ENCODE data around the gene TDRKH.

DNA sequence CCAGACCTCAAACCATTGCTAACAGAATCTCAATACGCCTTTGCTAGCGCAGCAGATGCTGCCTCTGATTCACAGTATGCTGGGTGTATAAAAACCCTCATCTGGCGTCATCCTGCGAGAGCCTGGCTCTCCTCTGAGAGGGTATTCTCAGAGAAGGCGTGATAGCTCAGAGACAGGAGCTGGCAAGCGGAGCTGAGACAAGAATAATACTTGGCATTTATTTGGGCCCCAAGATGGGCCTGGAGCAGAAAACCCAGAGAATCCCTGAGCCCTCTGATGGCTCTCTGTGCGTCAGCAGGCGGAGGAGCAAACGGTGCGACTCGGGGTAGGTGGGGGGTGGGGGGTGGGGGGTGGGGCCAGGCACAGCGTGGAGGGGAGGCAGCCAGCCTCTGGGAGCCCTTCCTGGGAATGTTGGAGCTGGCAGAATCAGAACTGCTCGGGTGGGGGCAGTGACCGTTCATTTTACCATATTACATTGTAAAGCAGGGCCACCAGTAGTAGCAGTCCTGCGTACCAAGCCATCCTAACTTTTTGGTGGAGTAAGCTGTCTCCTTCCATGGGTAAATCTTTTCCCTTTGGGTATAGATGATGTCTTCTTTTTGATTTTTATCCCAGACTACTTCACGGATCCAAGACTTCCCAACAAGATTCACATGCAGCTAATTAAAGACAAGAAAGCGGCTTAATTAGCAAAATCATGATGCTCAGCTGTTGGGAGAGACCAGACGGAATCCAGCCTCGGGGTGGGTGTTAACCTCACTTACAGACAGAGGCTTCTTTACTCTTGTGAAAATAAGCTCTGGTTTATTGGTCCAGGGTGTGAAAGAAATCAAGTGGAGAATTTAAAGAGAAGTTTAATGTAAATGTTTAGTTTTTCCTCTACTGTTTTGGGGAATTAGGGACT, 61.9 kb downstream of the TDRKH start:
- TF ChIP-seq POLR2AphosphoS5 (IDR thresholded peaks at IDR 0.05; ENCODE audit: low read depth, low read length) (no peak), SIN3A (IDR thresholded peaks at IDR 0.05; ENCODE audit: borderline replicate concordance, insufficient read depth, low read length) (no peak), TAF1 (IDR thresholded peaks at IDR 0.05; ENCODE audit: borderline replicate concordance, insufficient read depth, low read length) (no peak)
- TF ChIP-seq, protein P1, sequence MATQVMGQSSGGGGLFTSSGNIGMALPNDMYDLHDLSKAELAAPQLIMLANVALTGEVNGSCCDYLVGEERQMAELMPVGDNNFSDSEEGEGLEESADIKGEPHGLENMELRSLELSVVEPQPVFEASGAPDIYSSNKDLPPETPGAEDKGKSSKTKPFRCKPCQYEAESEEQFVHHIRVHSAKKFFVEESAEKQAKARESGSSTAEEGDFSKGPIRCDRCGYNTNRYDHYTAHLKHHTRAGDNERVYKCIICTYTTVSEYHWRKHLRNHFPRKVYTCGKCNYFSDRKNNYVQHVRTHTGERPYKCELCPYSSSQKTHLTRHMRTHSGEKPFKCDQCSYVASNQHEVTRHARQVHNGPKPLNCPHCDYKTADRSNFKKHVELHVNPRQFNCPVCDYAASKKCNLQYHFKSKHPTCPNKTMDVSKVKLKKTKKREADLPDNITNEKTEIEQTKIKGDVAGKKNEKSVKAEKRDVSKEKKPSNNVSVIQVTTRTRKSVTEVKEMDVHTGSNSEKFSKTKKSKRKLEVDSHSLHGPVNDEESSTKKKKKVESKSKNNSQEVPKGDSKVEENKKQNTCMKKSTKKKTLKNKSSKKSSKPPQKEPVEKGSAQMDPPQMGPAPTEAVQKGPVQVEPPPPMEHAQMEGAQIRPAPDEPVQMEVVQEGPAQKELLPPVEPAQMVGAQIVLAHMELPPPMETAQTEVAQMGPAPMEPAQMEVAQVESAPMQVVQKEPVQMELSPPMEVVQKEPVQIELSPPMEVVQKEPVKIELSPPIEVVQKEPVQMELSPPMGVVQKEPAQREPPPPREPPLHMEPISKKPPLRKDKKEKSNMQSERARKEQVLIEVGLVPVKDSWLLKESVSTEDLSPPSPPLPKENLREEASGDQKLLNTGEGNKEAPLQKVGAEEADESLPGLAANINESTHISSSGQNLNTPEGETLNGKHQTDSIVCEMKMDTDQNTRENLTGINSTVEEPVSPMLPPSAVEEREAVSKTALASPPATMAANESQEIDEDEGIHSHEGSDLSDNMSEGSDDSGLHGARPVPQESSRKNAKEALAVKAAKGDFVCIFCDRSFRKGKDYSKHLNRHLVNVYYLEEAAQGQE (IDR thresholded peaks at IDR 0.05; ENCODE audit: insufficient read depth in 1 of 2, low read depth in 2 of 2, low read length in 2 of 2) = no peak

Measured in PFSK-1 (cell line).